Measurements from ENCODE around the gene ZNF593.

ZNF593 gene

DNA sequence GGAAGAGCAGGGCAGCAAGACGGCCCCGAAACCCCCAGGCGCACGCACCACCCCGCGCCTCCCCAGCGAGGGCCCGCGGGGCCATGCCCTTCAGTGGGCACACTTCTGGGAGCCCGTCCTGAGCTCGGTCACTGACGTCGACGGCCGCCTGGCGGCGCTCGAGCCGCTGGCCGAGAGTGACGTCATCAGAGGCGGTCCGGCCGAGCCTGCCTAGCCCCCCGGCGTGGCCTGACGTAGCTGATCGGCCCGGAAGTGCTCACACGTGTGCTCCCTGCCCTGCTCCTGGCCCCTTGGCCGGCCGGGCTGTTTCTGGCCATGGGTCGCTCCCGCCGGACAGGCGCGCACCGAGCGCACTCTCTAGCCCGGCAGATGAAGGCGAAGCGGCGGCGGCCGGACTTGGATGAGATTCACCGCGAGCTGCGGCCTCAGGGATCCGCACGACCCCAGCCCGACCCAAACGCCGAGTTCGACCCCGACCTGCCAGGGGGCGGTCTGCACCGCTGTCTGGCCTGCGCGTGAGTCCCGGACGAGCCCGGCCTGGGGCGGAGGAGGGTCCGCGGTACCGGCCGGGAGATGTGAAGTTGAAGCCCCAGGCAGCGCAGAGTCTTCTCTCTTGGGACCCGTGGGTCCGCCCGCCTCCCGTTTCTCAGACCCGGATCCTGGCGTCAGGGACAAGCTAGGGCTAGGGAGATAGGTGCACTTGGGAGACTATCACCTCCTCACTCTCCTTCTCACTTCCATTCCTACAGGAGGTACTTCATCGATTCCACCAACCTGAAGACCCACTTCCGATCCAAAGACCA, at the start of gene ZNF593:
Gene ZNF593, plus strand, starts transcription at position 240 of the 803 bp plus-strand sequence. Its CDS starts 76 bp downstream, at position 316.
- H3K27me3 ChIP-seq (replicated peaks; ENCODE audit: control insufficient read depth, insufficient read depth, low read length), result no peaks in the 10 kb centered on the region; the same call in 1 of the 2 replicates
- H3K4me3 ChIP-seq (replicated peaks; ENCODE audit: low read depth, low read length), result peak within 1 kb of the TSS; percentile 88
- DNase-seq (ENCODE audit: extremely low read depth, insufficient read length), result peak; percentile 94
- TF ChIP-seq, protein P1, sequence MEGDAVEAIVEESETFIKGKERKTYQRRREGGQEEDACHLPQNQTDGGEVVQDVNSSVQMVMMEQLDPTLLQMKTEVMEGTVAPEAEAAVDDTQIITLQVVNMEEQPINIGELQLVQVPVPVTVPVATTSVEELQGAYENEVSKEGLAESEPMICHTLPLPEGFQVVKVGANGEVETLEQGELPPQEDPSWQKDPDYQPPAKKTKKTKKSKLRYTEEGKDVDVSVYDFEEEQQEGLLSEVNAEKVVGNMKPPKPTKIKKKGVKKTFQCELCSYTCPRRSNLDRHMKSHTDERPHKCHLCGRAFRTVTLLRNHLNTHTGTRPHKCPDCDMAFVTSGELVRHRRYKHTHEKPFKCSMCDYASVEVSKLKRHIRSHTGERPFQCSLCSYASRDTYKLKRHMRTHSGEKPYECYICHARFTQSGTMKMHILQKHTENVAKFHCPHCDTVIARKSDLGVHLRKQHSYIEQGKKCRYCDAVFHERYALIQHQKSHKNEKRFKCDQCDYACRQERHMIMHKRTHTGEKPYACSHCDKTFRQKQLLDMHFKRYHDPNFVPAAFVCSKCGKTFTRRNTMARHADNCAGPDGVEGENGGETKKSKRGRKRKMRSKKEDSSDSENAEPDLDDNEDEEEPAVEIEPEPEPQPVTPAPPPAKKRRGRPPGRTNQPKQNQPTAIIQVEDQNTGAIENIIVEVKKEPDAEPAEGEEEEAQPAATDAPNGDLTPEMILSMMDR (IDR thresholded peaks at IDR 0.05; ENCODE audit: insufficient read depth, low read length, poor library complexity, severe bottlenecking), result peak; percentile 99
- no peaks in the 10 kb centered on the region for H3K36me3 ChIP-seq (ENCODE audit: control insufficient read depth, insufficient read depth, low read length)

DNA sequence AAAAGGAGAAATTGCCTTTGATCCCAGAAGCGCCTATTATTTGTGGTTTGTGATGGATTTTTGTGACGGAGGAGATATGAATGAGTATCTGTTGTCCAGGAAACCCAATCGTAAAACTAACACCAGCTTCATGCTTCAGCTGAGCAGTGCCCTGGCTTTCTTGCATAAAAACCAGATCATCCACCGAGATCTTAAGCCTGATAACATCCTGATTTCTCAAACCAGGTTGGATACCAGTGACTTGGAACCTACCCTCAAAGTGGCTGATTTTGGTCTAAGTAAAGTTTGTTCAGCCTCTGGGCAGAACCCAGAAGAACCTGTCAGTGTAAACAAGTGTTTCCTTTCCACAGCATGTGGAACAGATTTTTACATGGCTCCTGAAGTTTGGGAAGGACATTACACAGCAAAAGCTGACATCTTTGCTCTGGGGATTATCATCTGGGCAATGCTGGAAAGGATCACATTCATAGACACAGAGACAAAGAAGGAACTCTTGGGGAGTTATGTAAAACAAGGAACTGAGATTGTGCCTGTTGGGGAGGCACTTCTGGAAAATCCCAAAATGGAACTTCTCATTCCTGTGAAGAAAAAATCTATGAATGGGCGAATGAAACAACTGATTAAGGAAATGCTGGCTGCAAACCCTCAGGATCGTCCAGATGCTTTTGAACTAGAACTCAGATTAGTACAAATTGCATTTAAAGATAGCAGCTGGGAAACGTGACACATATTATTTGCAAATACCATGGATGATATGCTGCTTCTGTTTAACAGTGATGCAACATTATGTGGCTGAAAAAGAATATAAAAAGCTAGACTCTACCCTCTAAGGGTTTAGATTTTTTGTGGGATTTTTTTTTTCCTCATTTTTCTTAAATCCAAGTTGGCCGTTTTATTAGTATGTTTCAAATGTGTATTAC, 47.6 kb upstream of the ZNF593 start:
- peaks cover 2% of the 10 kb centered on the region; the same call in 1 of the 2 replicates for H3K36me3 ChIP-seq (ENCODE audit: control insufficient read depth, insufficient read depth, low read length)
- no peak overlapping the region for H3K4me3 ChIP-seq (replicated peaks; ENCODE audit: low read depth, low read length)
- TF ChIP-seq, protein P1 (IDR thresholded peaks at IDR 0.05; ENCODE audit: insufficient read depth, low read length, poor library complexity, severe bottlenecking), result no peak
- no peaks in the 10 kb centered on the region for H3K27me3 ChIP-seq (replicated peaks; ENCODE audit: control insufficient read depth, insufficient read depth, low read length)
- no peak for DNase-seq (ENCODE audit: extremely low read depth, insufficient read length)

DNA sequence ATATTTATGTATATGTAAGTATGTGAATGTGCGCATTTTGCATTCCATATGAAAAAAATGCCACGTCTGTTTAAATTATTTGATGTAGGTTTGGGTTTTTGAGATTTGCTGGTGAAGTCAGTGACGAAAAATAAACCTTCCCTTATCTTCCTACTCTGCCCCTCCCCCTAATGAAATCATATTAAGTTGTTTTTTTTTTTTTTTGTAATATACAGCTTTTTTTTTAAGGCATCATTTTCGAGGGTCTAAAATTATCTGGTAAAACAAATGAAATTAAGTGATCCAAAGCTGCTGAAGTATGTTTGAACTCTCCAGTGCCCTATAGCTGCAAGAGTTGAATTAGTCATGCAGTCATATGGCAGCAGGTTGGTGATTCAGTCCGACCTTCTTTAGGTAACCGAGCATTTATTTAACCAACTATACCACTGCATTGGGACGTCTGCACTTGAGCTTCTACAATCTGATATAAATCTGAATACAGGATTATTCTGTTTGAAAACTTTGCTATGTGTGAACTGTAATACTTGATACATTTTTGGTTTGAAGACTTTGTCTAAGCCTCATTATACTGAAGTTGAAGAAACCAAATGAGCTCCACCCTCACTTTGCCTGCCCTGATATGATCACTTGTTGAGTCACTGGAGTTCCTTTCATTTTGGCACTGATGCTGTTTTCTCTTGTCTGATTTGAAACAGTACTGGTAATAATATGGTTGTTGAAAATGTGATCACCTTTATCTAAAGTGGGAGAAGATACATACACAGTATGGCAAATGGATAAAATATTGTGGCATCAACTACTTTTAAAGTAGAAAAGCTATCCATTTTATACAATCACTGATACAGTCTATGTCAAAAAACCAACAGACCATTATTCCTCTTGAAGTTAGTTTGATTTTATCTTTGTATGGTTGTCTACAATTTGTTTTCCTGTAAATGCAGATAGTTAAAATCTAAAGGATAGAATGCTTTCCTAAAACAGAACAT, 46.4 kb upstream of the ZNF593 start:
- no peaks in the 10 kb centered on the region for H3K27me3 ChIP-seq (replicated peaks; ENCODE audit: control insufficient read depth, insufficient read depth, low read length)
- no peak for DNase-seq (ENCODE audit: extremely low read depth, insufficient read length)
- H3K36me3 ChIP-seq (ENCODE audit: control insufficient read depth, insufficient read depth, low read length), result no peaks in the 10 kb centered on the region; the same call in 1 of the 2 replicates
- TF ChIP-seq, protein P1 (IDR thresholded peaks at IDR 0.05; ENCODE audit: insufficient read depth, low read length, poor library complexity, severe bottlenecking), result no peak
- no peak overlapping the region for H3K4me3 ChIP-seq (replicated peaks; ENCODE audit: low read depth, low read length)

DNA sequence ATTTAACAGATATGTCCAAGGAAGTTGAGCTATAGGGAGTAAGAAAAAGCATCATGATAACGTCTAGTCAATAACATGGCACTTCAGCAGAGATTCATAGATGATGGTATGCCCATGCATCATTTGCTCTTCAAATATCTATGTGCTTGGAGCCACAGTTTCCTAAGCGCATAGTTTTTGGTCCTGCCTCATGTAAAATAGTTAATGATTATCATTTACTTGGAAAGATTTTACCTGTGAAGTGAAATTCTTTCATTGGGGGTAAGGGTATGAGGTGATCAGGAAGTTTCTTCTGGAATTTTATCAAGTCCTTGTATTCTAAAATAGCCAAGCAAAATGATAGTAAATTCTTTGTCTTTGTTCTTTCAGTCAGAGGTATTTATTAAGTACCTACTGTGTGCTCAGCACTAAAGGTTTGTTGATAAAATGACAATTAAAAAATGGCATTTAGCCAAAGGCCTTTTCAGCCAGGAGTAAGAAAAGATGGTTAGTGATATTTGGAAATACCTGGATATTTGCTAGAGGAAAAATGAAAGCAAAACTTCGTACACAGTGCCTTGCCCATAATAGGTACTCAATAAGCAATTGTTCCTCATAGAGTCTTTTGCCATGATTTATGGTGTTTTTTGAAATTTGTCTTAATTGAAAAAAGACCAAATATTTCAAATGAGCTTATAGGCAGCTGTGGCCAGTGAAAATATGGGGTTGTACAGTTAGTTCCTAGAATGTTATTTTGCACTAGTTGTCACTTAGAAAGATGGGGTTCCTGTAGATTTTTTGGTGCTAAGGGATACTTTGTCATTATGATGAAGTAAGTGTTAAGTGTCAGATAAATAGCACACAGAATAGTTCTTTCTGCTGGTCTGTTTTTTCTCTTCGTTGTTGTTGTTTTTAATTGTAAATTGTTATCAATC, 45.0 kb upstream of the ZNF593 start:
- H3K36me3 ChIP-seq (ENCODE audit: control insufficient read depth, insufficient read depth, low read length), result no peaks in the 10 kb centered on the region; the same call in 1 of the 2 replicates
- DNase-seq (ENCODE audit: extremely low read depth, insufficient read length), result no peak
- H3K27me3 ChIP-seq (replicated peaks; ENCODE audit: control insufficient read depth, insufficient read depth, low read length), result no peaks in the 10 kb centered on the region
- TF ChIP-seq, protein P1 (IDR thresholded peaks at IDR 0.05; ENCODE audit: insufficient read depth, low read length, poor library complexity, severe bottlenecking), result no peak
- no peak overlapping the region for H3K4me3 ChIP-seq (replicated peaks; ENCODE audit: low read depth, low read length)

Measured in GM06990 (cell line).